Globus pallidus (tissue), 1 donor: ENCODE results near the gene GMDS.
"Not testable (repeated sequence)": the region's sequence is repeated elsewhere in the genome, so short reads cannot be mapped to it uniquely, and the experiment has no call there.

Source experiments
- DNase-seq: peaks from one replicate; pipeline ENCODE4 v3.0.0-alpha.2; 2015; ENCODE audit warnings: low spot score

Gene GMDS

DNA sequence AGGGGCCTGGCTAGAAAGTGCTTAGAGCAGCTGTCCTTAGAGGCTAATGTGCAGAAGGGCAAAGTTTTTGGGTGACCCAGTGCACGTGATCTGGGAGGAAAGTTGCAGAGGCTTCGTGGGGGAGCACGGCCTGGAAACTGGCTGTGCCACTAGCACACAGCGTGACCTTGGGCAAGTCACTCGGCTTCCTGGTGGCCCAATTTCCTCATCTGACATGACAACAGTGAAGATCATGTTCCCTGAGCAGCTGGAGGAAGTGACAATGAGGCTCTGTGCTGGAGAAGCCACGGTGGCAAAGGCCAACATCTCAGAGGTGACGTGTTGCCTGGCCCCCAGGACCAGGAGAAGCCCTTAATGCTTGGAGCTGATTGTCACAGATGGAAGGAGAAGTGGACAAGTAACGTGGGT, 536.2 kb downstream of the GMDS start:
- DNase-seq = no peak

DNA sequence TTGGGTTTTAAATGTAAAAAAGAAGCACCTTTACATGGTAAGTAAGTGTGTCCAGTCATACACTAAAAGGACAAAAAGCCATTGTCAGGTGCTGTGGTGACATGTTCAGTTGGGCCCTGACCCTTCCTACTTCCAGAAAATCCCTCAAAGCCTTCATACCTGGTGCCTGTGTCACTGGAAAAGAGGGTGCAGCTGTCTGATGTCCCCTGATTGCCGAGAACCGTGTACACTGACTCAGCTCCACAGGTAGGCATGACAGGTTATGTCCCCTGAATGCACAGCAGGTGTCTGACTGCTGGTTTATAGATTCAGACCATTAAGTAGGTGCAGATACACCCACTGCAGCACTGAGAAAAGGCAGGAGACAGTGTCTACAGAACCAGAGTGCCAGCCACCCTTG, 536.6 kb downstream of the GMDS start:
- no peak for DNase-seq

DNA sequence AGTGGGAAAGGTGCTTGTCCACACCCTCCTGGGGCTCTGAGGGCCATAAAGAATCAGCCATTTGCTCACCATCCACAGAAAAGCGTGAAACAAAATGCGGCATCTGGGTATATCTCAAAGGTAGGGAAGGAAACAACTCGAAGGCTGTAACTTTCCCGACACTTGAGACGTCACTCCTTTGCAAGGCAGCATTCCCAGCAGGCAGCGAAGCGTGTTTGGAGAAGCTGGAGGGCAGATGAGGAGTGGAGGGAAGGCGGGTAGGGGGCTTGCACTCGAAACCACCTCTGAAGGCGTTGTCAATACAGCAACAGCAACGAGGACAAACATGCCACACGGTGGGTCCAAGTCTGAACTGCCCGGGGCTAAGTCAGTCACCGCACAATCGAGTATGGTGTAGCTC, 537.3 kb downstream of the GMDS start:
- no peak for DNase-seq

DNA sequence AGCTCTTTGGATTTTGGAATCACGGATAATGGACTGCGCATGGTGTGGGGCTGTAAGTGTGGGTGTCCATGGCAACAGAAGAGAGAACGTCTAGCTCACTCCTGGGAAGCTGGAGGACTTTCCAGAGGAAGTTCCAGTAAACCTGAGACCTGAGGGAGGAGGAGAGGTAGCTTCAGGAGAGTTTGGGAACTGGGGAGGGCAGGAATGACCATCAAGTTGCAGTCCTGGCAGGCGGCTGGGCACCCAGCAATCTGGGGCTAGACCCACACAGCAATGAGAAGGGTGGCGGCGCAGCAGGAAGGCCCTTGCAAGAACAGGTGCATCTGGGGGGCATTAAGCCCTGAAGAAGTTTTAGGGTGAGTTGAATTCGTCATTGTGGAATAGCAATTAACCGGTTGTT, 539.8 kb downstream of the GMDS start:
- no peak for DNase-seq

DNA sequence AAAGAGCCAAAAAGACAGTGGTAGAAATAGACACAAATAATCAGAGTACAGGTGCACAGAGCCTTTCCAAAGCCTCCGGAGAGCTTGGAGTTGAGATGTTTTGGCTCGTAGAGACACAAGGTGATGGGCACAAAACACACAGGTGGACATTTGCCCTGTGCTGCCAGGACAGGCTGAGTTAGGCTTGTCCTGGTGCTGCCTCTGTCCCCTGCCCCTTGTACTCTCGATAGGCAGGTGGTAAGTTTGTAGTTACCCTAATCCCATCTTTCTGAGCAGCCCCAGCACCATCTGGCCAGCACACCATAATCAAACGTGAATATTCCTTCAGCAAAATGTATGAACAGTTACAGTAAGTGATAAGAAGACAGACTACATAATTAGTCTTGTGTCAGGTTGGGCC, 540.2 kb downstream of the GMDS start:
- DNase-seq = no peak

DNA sequence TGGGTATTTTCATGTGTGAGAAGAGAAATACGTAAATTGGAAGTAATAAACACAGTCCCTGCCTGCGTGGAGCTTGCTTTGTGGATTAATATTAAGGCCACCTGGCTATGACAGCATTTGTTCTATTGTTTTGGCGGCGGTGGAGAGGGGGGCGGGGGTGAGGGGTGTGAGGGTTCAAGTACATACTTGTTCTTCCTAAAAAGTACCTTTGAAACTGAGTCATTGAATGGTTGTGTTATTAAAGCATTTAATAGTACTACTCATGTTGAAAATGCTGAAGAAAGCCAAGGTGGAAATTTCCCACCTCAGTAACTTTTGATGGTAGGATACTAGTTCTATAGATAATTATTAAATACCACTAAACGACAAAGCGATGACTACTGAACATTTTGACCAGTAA, 540.7 kb downstream of the GMDS start:
- DNase-seq = no peak

DNA sequence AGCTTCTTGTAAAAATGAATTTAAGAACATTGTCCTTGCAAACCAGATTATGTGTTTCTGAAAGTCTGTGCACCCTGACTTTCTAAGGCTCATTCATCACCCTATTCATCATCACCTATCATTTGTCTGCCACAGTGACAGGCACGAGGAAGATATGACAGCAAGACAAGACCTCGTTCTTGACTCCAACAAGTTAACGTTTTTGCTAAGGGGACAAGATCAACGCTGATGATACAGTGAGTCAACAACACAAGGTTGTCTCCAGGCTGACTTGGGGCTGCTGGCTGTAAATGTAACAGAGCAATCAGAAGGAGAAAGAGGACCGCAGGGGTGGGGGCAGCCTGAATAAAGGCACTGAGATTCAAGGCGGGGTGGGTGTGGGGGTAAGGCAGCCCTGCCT, 541.5 kb downstream of the GMDS start:
- no peak for DNase-seq

DNA sequence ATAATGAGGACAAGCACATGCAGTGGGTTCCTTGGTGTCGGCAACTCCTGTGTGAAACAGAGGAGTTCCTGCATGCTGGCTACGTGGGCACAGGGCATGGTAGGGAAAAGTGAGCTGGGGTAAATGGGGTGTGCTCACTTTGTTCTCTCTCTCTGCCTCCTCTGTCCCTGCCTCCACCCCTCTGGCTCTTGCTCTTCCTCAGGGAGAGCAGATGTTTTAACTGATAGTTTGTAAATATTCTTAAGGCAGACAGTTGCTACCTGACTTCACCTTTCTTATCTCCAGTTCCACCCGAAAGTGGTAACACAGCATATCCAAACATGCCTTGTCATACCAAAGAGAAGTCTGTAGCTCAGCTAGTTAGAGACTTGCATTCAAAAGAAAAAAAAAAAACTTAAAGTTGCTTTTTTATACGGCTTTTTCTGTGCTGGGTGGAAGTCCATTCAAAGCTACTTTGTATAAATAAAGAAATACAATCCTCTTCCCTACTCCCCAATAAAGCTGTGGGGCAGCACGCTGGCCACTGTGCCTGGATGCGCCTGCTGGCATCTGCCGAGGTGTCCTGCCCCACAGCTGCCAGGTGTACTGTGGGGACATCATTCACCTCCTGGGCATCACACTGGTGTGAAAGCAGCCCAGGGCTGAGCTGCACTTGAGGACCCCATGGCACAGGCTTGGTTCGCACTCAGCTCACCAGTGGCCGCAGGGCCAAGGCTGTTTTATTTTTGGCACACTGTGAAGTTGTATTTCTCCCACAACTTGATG, 542.1 kb downstream of the GMDS start:
- no peak for DNase-seq

DNA sequence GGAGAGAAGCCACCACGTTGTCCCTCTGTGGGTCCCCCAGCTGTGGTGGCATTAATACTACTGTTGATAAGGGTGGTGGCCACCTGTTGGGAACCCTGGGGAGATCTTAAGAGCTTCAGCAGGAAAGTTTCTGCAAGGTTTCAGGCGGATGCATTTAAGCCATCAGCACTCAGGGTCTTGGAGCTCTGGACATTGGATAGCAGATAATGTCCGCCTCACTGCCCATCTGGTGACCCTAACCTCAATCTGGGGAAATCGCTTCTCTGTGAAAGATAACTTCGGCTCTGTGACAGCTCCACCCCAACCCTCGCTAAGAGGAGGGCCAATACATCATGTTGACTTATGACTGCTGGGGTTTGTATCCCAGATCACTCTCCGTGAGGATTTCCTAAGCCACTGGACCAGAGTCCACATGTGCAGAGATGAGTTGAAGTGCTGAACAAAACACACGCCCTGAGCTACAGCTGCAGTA, 542.8 kb downstream of the GMDS start:
- no peak for DNase-seq

DNA sequence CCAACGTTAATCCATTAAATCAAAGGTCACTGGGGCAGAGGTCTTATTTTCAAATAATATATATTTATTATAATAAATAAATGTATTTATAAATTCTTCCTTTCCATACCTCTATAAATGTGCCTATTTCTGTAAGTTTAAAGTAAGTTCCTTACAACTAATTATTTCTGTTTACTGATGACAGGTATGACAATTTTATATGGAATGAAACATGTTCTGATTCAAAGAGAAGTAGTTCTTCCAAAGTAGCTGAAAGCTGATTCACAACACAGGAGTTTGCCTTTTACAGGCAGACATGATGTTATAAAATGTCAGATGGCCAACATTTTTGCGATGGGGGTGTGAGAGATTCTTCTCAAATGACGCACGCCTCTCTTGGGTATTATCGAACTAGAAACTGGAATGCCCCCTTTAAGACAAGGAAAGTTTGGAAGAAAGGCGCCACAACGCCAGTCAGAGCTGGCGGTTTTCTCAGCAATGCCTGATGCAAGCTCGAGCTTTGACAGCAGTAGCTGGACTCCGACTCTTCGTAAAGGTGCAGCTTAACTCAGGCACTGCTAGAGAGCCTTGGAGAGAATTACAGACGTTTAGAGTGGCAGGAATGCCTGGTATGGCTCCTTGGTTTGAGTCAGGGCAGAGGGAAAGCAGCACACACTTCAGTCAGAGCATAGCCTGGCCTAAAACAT, 543.6 kb downstream of the GMDS start:
- DNase-seq = no peak

DNA sequence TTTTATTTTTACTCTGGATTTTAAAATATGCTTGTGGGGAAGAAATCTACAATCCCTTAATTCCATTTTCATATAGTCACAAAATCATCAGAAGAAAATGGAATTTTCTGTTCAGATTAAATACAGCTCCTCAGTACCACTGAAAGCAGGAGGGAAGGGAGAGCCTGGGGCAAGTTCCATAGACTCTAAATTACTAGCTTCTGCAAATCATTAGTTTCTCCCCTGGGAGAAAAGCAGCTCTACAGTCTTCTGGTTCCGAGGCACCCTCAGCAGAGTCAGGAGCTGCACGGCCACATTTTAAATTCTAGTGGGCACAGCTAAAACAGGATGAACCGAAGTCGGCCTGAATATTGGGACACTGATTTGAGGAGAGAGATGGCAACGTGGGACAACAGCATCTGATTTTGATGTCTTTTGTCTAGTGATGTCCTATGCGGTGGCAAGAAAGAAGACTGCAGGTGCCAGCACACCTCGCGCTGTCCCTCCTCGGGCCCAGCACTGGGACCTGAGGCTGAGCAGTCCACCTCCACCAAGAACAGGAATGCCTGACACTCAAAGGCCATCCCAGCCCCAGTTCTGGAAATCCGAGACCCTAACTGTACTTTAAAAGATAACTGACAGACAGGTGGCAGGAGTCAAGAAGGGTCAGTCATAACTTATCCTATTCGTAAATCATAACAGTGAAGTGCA, 545.0 kb downstream of the GMDS start:
- no peak for DNase-seq

DNA sequence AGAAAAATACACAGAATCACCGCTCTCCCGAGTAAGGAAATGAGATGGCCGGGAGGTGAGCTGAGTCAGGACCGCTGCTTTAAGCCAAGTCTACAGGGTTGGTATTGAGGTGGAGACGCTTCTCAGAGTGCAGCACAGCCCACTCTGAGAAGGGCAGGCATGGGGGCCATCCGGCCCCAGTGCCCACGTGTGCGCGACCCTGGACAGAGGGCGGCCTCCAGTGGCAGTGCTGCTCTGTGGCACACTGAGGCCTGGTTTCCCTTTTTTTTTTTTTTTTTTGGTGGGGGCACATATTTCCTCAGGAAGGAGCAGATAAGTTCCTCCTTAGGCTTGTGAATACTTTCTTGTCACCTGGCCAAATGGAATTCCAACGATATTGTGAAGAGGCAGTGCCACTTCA, 546.9 kb downstream of the GMDS start:
- DNase-seq = no peak

DNA sequence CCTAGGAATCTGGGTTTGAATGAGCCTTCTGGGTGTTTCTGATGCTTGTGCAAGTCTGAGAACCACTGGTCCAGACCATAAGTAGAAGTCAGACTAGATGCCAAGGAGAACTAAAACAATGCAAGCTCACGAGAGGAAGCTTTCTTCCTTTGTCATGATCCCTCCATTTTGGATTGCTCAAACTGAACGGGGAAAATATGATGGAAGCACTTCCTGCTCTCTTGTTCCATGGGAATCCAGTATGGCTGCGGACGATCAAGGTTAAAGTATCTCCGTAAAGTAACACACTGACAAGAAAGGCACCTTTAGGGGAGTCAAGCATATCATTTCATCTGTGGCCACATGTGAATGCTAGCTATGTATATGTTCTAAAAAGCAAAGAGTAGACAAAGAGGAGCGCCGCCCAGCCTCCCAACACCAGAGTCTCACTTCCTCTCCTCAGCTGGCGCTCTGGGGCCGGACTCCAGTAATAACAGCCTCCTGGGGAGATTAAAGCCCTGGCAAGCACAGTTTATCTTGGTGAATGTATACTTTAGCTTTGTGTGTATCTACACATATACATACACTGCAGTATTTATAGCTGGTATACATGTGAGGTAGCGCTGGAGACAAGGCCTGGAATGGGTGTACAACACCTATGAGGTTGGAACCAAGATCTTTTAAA, 547.6 kb downstream of the GMDS start:
- DNase-seq = no peak

DNA sequence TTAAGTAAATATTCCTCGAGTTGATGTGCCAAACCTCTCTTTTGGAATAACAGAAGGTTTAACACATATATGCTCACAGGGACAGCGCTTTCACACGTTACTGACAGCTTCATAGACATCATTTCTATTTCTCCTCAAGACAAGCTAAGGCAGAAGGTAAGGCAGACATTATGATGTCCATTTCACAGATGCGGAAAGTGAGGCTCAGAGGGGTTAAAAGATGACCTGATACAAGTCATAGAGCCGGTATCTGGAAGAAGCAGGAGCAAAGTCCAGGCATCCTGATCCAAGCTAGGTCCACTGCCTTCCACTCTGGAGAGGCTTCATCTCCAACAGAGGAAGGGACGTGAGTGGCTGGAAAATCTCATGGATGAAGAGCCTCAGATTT, 548.9 kb downstream of the GMDS start:
- DNase-seq = no peak

DNA sequence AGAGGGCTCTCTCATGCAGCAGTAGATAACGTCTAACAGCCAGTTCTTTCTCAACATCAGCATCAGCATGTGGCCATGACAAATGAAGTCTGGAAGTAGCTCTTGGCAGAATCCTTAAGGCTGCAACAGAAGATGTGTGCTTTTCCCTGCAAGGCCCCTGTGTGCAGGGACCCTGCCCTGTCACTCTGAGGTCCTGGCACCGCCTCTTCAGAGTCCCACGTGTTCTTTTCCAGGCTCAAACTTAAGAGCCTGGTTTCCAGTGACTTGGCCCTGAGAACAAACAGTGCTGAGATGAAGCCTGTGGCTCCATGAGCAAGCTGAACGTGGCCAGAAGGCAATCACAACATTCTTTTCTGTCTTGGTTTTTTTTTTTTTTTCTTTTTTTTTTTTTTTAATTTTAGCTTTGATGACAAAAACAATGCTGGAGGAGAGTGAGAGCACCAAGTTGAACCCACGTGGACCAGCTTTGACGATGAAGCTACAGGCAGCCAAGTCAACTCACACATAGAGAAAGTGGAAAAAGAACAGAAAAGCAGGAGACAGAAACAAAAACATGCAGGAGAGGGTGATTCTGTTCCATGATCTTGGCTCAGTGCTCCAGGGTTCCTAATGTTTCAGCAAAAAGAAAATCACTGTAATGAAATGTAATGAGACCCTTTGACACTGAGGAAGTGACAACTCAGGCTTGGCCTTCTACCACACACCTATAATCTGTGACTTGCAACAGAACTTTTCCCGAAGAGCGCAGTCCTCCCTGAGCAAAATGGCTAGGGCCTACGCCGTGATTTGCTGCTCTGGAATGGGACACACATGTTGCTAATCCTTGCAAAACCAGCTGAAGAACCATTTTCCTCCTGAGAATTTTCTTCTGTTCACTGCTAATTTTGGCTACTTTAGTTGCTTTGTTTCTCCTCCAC, 549.6 kb downstream of the GMDS start:
- DNase-seq = no peak

DNA sequence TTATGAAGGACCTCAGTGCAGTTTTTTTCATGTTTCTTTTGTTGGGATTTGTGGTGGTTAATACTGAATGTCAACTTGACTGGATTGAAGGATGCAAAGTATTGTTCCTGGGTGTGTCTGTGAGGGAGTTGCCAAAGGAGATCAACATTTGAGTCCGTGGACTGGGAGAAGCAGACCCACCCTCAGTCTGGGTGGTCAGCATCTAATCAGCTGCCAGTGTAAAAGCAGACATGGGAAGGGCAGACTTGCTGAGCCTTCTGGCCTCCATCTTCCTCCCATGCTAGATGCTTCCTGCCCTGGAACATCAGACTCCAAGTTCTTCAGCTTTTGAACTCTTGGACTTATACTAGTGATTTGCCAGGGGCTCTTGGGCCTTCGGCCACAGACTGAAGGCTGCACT, 553.6 kb downstream of the GMDS start:
- not testable (repeated sequence) for DNase-seq

DNA sequence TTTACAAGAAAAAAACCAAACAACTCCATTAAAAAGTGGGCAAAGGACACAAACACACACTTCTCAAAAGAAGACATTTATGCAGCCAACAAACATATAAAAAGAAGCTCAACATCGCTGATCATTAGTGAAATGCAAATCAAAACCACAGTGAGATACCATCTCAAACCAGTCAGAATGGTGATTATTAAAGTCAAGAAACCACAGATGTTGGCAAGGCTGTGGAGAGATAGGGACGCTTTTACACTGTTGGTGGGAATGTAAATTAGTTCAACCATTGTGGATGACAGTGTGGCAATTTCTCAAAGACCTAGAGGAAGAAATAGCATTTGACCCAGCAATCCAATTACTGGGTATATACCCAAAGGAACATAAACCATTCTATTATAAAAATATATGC, 554.7 kb downstream of the GMDS start:
- not testable (repeated sequence) for DNase-seq

DNA sequence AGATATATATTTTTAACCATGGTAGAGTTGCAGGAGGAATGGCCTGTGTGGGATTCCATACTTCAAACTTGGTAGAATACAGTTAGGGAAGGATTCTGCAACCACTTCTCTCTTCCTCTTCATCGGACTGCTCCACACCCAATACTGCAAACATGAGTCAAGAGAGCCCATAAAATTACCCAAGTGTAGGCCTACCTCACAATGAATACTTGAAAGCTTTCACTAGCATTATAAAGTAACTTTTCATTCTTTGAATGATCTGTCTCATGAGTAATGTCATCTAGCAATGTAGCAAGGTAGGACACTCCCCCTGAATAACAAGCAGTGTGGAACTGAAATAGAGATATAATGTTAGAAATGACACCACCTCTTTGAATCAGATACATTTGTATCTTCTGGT, 556.3 kb downstream of the GMDS start:
- DNase-seq = no peak

DNA sequence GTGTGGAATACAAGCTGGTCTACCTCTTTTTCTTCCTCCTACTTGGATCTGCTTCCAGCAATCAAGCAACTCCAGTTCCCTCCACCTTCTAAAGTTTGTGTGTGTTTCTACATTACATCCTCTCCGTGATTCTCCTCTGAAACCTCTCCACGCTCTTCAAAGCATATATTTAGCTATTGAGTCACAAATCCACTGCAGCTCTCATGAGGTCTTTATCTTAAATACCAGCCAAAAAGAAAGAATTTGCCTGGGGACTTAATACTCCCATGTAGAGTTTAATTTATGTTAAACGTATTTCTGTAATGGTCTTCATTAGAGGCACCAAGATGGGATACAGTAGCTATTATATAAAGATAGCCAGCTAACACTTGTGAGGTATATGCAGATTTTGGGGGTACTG, 557.0 kb downstream of the GMDS start:
- DNase-seq = no peak

DNA sequence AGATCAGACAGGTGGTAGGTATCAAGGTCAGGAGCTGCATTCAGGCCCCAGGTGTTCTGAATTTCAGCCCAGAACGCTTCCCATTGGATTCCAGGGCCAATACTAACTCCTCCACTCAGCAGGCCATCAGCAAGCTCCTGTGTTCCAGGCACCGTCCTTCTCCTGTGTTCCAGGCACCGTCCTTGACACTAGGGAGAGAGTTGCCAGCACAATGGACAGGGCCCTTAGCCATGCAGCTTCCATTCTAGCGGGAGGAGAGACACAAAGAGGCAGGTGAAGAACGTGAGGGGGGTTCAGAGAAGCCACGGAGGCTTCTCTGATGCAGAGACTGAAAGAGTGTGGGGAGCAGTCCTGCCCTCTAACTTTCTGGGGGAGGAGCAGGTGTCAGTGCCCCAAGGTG, 558.0 kb downstream of the GMDS start:
- DNase-seq = no peak
